IPS-18c (cell line): ENCODE results near the gene SNX9.
"Not testable (repeated sequence)": the region's sequence is repeated elsewhere in the genome, so short reads cannot be mapped to it uniquely, and the experiment has no call there.

ENCODE experiments used
- H3K4me3 ChIP-seq: 2 replicates; pipeline ENCODE4 v1.7.0; 2013; ENCODE audit warnings: low read depth, mild to moderate bottlenecking, low read length, moderate library complexity; ENCODE audit not compliant: insufficient read depth
- H3K9me3 ChIP-seq: one replicate; pipeline ENCODE4 v1.6.1; 2013; ENCODE audit warnings: mild to moderate bottlenecking, low read length, moderate library complexity; ENCODE audit not compliant: control insufficient read depth, insufficient read depth

The SNX9 gene

DNA sequence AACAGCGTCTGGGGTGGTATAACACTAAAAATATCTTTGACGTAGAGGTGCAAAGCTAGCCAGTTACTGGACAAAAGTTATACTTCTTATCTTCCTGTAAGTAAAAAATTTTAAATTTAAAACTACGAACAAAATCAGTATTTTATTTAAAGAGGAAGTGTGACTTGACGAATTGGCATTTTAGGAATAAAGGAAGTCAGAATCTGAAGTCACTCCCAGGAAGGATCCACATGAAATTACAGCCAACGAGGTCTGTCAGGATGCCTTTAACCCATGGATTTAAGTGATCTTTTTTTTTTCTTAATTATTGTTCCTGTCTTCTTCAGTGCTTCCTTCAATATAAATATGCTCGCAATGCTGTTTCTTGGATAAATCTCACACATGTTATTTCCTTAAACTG is 27.2 kb upstream of the SNX9 start:
- Histone ChIP-seq H3K9me3 (no peaks in the 10 kb centered on the region), H3K4me3 (no peak overlapping the region)

- Histone ChIP-seq H3K9me3 (no peaks in the 10 kb centered on the region), H3K4me3 (no peak overlapping the region)
Observed at GRCh38 chr6:157798851-157799250, 24.2 kb upstream of the SNX9 start.

DNA sequence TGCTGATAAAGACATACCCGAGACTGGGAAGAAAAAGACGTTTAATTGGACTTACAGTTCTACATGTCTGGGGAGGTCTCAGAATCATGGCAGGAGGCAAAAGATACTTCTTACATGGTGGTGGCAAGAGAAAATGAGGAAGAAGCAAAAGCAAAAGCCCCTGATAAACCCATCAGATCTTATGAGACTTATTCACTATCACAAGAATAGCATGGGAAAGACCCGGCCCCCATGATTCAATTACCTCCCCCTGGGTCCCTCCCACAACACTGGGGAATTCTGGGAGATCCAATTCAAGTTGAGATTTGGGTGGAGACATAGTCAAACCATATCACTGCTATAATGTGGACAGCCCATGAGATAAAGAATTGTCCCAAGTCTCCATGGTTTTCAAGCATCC is 23.5 kb upstream of the SNX9 start:
- H3K4me3 ChIP-seq, H3K9me3 ChIP-seq: not testable (repeated sequence)

DNA sequence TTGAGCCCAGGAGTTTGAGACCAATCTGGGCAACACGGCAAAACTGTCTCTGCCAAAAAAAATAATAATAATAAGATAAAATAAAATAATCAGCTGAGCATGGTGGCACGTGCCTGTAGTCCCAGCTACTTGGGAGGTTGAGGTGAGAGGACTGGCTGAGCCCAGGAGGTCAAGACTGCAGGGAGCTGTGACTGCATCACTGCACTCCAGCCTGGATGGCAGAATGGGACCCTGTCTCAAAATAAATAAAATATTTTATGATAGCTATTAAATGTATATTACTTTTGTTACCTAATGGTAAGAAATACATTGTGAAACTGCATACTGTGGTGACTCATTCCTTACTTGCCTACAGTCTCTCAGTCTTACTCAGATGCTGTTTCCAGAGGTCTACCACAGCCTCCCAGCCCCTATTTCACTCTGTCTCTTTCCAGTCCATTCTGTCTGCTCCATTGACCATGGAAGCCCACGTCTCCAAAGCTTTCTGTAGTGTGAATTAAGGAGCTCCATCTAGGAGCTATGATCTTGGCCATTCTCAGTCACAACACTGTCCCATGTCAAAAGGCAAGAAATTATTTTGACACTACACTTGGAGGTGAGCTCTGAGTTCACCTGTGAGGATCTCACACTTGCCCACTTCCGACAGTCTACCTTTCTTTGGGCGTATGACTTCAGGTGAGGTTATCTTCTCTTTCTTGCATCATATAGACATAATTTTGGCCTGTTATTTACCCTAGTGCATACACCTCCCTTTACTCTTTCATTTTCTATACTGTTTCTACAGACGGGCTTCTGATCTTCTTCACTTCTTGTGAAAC is 22.4 kb upstream of the SNX9 start:
- no peaks in the 10 kb centered on the region for H3K9me3 ChIP-seq
- H3K4me3 ChIP-seq: no peak overlapping the region

- Histone ChIP-seq H3K4me3 (no peak overlapping the region), H3K9me3 (no peaks in the 10 kb centered on the region)
Observed at GRCh38 chr6:157804448-157805327, 18.4 kb upstream of the SNX9 start.

DNA sequence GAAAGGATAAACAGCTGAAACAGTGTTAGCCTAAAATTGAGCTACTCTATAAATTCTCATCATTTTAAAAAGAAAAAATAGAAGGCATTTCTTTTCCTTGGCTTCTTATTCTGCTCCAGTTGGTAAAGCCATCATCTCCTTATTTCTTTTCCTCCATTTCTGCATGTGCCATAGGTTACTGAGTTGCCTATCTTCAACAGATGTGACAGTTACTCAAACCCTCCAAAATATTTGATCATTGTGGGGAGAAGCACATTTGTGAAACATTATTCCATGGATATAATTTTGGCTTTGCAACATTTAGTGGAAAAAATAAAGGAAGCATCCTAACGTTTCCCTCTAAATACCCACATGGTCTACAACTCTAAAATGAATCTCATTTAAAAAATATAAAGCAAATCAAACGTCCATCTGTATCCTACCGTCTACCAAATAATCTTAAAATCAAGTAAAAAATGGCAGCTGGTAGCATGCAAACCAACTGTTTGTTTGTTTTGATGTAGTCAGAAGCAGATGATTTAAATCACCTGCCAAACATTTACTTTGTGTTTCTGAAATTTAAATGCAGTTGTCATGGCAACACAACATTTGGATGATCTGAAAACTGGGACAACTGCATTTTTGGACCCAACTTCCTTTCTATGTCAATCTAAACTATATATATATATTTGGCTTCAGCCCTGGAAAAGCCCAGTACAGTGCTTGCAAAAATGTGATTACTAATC is 16.8 kb upstream of the SNX9 start:
- H3K4me3 ChIP-seq: no peak overlapping the region
- H3K9me3 ChIP-seq: no peaks in the 10 kb centered on the region

DNA sequence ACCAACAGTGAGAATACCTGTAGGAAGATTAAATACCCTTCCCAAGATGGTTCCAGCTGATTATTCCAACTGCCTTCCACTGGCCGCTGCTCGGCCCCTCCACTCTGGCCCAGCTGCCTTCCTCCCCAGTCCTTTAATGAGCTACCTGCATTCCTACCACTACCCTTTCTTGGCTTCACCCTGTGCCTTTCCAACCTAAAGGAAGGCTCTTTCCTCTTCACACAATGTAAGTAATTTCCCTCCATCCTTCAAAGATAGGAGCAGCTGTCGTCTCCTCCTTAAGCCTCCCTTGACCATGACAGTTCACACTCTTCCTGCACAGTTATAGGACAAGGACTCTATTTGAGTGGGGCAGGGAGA is 16.2 kb upstream of the SNX9 start:
- H3K4me3 ChIP-seq: no peak overlapping the region
- H3K9me3 ChIP-seq: no peaks in the 10 kb centered on the region

DNA sequence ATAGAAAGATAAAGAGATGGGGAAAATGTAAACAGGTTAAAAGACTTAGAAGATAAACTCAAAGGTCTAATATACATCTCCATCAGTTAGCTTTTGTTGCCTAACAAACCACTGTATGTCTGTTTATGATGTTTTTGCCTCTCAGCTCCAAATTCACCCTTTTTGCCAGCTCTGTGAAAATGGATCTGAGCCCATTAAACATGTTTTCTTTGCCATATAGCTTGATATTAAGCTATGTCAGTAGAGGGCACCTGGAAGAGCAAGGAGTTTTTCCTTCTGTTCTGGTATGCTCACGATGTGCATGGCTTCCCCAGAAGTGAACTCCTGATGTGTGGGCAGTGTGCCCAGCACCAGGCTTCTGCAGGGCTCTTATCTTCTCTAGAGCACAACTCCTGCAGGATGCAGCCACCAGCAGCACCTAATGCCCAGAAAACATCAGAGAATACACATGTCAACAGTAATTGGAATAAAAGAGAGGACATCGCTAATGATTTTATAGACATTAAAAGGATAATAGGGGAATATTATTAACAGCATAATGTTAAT is 14.6 kb upstream of the SNX9 start:
- no peak overlapping the region for H3K4me3 ChIP-seq
- no peaks in the 10 kb centered on the region for H3K9me3 ChIP-seq

DNA sequence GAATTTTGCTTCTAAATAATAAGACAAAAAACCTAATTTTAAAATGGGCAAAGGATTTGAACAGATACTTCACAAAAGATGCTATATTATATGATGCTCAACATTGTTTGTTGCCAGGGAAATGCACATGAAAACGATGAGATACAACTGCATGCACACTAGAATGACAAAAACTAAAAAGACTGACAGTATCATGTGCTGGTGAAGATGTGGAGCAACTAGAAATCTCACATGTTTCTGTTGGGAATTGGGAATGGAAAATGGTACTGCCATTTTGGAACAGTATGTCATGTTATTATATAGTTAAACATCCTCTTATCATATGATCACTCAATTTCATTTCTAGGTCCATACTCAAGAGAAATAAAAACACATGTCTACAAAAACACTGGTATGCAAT is 13.4 kb upstream of the SNX9 start:
- Histone ChIP-seq H3K4me3 (no peak overlapping the region), H3K9me3 (no peaks in the 10 kb centered on the region)

GRCh38 chr6:157811137-157811475 is 11.9 kb upstream of the SNX9 start:
- Histone ChIP-seq H3K9me3 (no peaks in the 10 kb centered on the region), H3K4me3 (no peak overlapping the region)

- no peaks in the 10 kb centered on the region for H3K9me3 ChIP-seq
- H3K4me3 ChIP-seq: no peak overlapping the region
Observed at GRCh38 chr6:157811476-157812173, 11.4 kb upstream of the SNX9 start.

DNA sequence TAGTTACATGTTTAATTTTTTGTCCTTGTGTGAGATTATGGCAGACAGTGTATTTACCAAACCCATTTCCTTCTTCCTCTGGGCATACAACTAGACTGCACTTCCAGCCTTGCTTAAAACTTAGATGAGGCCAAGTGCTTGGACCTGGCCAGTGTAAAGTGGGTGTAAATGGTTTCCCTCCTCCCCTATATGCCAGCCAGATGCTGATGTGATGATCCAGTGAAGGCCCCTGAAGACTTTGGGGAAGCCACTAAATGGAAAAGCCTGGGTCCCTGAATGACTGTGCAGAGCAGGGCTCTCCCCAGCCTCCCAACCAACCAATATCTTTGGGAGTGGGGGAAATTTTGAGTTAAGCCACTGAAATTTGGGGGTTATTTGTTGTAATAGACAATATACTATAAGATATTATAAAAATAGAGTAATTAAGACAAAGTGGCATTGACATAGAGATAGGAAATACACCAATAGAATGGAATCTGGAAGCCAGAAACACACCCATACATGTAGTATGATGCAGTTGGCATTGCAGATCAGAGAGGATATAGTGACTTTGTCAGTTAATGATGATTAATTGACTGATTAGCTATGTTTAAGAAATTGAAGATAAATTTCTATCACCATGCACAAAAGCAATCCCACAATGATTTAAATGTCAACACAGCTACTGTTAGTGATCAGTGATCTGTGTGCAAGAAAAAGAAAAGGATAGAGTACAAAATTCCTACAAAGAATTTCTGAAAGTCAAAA is 10.4 kb upstream of the SNX9 start:
- H3K9me3 ChIP-seq: no peaks in the 10 kb centered on the region
- no peak overlapping the region for H3K4me3 ChIP-seq

DNA sequence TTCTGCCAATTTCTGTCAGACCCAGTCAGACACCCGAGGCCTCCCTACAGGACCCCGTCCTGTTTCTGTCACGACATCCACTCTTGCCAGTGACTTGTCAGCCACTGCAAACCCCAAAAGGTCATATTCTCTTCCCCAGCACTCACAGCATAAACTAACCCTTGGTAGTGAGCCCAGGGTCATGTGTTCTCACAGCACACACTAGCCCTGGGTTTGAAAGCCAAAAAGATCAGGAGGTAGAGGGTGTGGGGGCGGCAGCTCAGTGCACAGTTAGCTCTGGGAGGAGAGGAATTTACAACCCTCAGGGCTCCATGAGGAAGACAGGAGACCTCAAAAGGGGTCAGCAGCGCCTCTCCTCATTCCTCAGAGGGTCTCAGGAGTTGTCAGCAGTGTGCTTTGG is 9.9 kb upstream of the SNX9 start:
- Histone ChIP-seq H3K4me3 (no peak overlapping the region), H3K9me3 (no peaks in the 10 kb centered on the region)

DNA sequence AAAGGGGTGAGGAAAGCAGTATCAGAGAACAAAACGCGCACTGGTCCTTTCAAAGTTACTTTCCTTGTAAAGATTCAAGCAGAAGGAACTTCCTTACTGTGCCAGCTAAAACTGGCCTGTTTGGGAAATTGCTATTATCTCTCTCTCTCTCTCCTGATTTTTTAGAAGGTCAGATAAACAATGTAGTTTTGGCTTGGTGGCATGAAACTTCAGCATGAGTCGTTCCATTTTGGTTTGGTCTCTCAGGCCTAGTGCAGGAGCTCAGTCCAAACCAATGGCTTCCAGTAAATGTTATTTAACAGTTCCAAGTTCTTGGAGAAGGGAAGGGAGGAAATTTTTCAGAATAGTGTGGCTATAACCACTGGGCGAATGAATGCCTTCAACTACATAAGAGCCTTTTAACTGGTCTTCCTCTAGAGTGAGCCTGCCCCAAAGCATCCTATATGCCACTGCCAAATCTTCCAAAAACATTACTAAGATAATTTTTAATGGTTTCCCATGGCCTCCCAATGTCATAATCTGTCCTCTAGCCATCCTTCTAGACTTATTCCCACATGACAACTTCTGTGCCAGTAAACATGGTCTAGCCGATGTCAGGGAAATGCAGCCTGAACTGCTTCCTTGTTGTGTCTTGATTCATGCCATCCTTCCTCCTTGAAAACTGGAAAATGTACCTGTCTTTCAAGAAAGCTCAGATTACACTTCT is 9.1 kb upstream of the SNX9 start:
- no peak overlapping the region for H3K4me3 ChIP-seq
- H3K9me3 ChIP-seq: no peaks in the 10 kb centered on the region

GRCh38 chr6:157814883-157815282 is 8.2 kb upstream of the SNX9 start:
- H3K4me3 ChIP-seq: no peak overlapping the region
- no peaks in the 10 kb centered on the region for H3K9me3 ChIP-seq
